Keratinocyte (primary cell): ENCODE results near the gene BLNK.

Experiments used
- EZH2 ChIP-seq: IDR thresholded peaks from one replicate; pipeline ENCODE4 v1.6.1; 2012; ENCODE audit warnings: inconsistent platforms, mild to moderate bottlenecking, low read length, moderate library complexity
- TF ChIP-seq, protein P1 (sequence below), 3 experiments: IDR thresholded peaks in 1 of 3; conservative IDR thresholded peaks in 1 of 3; optimal IDR thresholded peaks in 1 of 3; 2 replicates in 2 of 3; 3 replicates in 1 of 3; pipeline versions ENCODE3 to v1.5.1; 2011; ENCODE audit warnings: low read length in 3 of 3, mild to moderate bottlenecking in 3 of 3, moderate library complexity in 2 of 3, control low read depth in 1 of 3, inconsistent platforms in 1 of 3; ENCODE audit not compliant: insufficient read depth in 2 of 3; ENCODE audit errors: extremely low read depth in 1 of 3

DNA sequence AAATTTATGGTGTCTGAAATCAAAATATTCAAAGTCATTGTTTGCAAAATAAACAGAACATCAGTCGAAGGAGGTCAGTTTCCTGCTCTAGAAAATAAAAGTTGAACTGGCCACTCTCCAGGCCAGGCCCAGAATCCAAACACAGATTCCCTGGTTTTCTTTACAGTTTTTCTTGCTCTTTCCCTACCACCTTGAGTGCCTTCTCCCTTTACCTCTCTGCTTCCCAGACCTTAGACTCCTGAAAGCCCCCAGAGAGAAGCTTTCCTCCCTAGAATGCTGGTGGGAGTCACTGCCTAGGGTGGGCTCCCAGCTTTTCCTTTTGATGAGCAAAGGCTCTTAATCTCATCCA is 38.9 kb upstream of the BLNK start:
- TF ChIP-seq, protein P1, sequence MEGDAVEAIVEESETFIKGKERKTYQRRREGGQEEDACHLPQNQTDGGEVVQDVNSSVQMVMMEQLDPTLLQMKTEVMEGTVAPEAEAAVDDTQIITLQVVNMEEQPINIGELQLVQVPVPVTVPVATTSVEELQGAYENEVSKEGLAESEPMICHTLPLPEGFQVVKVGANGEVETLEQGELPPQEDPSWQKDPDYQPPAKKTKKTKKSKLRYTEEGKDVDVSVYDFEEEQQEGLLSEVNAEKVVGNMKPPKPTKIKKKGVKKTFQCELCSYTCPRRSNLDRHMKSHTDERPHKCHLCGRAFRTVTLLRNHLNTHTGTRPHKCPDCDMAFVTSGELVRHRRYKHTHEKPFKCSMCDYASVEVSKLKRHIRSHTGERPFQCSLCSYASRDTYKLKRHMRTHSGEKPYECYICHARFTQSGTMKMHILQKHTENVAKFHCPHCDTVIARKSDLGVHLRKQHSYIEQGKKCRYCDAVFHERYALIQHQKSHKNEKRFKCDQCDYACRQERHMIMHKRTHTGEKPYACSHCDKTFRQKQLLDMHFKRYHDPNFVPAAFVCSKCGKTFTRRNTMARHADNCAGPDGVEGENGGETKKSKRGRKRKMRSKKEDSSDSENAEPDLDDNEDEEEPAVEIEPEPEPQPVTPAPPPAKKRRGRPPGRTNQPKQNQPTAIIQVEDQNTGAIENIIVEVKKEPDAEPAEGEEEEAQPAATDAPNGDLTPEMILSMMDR (optimal IDR thresholded peaks at IDR 0.05 in 1 of 3, IDR thresholded peaks at IDR 0.05 in 1 of 3, conservative IDR thresholded peaks at IDR 0.05 in 1 of 3; ENCODE audit: extremely low read depth in 1 of 3, insufficient read depth in 2 of 3, low read length in 3 of 3): no peak
- TF ChIP-seq EZH2: no peak
